C4-2B (cell line): ENCODE data around the gene KDM6A.

ENCODE experiments used
- ZFX ChIP-seq: fragments of 450-650 bp; IDR thresholded peaks from 2 replicates; pipeline ENCODE4 v1.6.1; 2017
- TF ChIP-seq, protein P1 (sequence below): fragments of 450-650 bp; conservative IDR thresholded peaks from 2 replicates; pipeline ENCODE4 v1.5.1; 2017; ENCODE audit warnings: mild to moderate bottlenecking

- TF ChIP-seq, protein P1, sequence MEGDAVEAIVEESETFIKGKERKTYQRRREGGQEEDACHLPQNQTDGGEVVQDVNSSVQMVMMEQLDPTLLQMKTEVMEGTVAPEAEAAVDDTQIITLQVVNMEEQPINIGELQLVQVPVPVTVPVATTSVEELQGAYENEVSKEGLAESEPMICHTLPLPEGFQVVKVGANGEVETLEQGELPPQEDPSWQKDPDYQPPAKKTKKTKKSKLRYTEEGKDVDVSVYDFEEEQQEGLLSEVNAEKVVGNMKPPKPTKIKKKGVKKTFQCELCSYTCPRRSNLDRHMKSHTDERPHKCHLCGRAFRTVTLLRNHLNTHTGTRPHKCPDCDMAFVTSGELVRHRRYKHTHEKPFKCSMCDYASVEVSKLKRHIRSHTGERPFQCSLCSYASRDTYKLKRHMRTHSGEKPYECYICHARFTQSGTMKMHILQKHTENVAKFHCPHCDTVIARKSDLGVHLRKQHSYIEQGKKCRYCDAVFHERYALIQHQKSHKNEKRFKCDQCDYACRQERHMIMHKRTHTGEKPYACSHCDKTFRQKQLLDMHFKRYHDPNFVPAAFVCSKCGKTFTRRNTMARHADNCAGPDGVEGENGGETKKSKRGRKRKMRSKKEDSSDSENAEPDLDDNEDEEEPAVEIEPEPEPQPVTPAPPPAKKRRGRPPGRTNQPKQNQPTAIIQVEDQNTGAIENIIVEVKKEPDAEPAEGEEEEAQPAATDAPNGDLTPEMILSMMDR = no peak
- TF ChIP-seq ZFX = no peak
Observed at GRCh38 chrX:44876767-44877166, 3.8 kb downstream of the KDM6A start.
